G401 (cell line): ENCODE measurements around the gene LIPG. TPM values are rescaled to one million over a fixed set of nuclear protein-coding genes. Genes with fewer than 3 reads are reported as not detected.

Experiments
- DNase-seq: peaks from one replicate; pipeline ENCODE4 v3.0.0-alpha.2; 2015; ENCODE audit warnings: low spot score
- in situ Hi-C: cut with HindIII; loops from 2 replicates; pipeline ENCODE4 v1.10.0; 2016; ENCODE audit warnings: low sequenced_read_pairs, mixed read lengths
- total RNA-seq: library from RNA; depleted of rRNA; stranded (reverse); fragments of >200 nt; shearing (Covaris generic); gene quantifications from 2 replicates; pipeline ENCODE4 v1.2.3, GENCODE V29; 2014

Gene LIPG
- total RNA-seq, 1 experiment from 2014 or later, result 15.0 TPM

GRCh38 chr18:49597157-49597931 lies 35.5 kb downstream of the LIPG start:
- in situ Hi-C loops, result no loop called here
- peak; percentile 89 for DNase-seq

- DNase-seq, result no peak
- in situ Hi-C loops, result no loop called here
Measured at GRCh38 chr18:49601211-49601610, 39.4 kb downstream of the LIPG start.

- no peak for DNase-seq
- in situ Hi-C loops, result no loop called here
Measured at GRCh38 chr18:49608366-49609255, 46.8 kb downstream of the LIPG start.

GRCh38 chr18:49609256-49610021 lies 47.6 kb downstream of the LIPG start:
- DNase-seq, result no peak

GRCh38 chr18:49610022-49610445 lies 48.2 kb downstream of the LIPG start:
- no peak for DNase-seq
- in situ Hi-C loops, result no loop called here

More at GRCh38 chr18:49609256-49610021, 47.6 kb downstream of the LIPG start:
- in situ Hi-C loops, result no loop called here

- in situ Hi-C loops, result no loop called here
- DNase-seq, result no peak
Measured at GRCh38 chr18:49611316-49611715, 49.5 kb downstream of the LIPG start.

- DNase-seq, result no peak
- in situ Hi-C loops, result no loop called here
Measured at GRCh38 chr18:49612515-49613033, 50.7 kb downstream of the LIPG start.

GRCh38 chr18:49613141-49613640 lies 51.3 kb downstream of the LIPG start:
- in situ Hi-C loops, result no loop called here
- no peak for DNase-seq

GRCh38 chr18:49613641-49614151 lies 51.8 kb downstream of the LIPG start:
- no peak for DNase-seq

GRCh38 chr18:49616618-49617328 lies 54.9 kb downstream of the LIPG start:
- no peak for DNase-seq
- in situ Hi-C loops, result no loop called here

More at GRCh38 chr18:49613641-49614151, 51.8 kb downstream of the LIPG start:
- in situ Hi-C loops, result no loop called here

- DNase-seq, result no peak
- in situ Hi-C loops, result no loop called here
Measured at GRCh38 chr18:49617329-49617695, 55.5 kb downstream of the LIPG start.

- in situ Hi-C loops, result no loop called here
- DNase-seq, result no peak
Measured at GRCh38 chr18:49617865-49618264, 56.0 kb downstream of the LIPG start.

- DNase-seq, result no peak
- in situ Hi-C loops, result no loop called here
Measured at GRCh38 chr18:49618742-49619681, 57.2 kb downstream of the LIPG start.

- DNase-seq, result no peak
- in situ Hi-C loops, result no loop called here
Measured at GRCh38 chr18:49619801-49620200, 57.9 kb downstream of the LIPG start.

GRCh38 chr18:49621301-49621700 lies 59.4 kb downstream of the LIPG start:
- in situ Hi-C loops, result no loop called here
- DNase-seq, result no peak

GRCh38 chr18:49621717-49622351 lies 60.0 kb downstream of the LIPG start:
- peak; percentile 35 for DNase-seq
- in situ Hi-C loops, result no loop called here

GRCh38 chr18:49623571-49623970 lies 61.7 kb downstream of the LIPG start:
- DNase-seq, result no peak
- in situ Hi-C loops, result no loop called here
